GM19239 (cell line): ENCODE results near the gene SF3B4.
A peak's percentile ranks its signal among the peaks of the same experiment; 100 is the strongest.

ENCODE experiments used
- DNase-seq: peaks from one replicate; pipeline ENCODE4 v3.0.0; 2011; ENCODE audit warnings: low spot score; ENCODE audit not compliant: insufficient read length
- FAIRE-seq: peaks from 2 replicates; lab custom pipeline; 2011; peaks lifted over from hg19 to GRCh38; lab: Jason Lieb, UNC

SF3B4 gene

DNA sequence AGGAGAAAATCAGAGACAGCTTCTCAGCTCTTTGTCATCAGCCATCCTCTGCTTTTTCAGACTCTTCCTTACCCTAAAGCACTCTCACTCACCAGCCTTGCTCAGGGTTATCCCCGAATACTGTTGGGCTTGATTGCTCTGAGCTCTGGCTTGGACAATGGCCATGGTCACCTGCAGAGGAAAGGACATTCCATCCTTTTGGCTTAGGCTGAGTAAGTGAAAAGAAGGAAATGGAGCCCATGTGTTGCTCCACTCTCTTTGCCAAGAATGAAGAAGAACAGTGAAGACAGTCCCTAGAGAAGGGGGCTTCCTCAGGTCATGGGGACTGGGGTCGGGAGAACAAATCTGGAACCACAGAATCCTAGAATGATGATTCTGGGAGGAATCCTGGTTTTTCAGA lies 6.8 kb upstream of the SF3B4 start:
- no peak for FAIRE-seq
- DNase-seq: no peak

DNA sequence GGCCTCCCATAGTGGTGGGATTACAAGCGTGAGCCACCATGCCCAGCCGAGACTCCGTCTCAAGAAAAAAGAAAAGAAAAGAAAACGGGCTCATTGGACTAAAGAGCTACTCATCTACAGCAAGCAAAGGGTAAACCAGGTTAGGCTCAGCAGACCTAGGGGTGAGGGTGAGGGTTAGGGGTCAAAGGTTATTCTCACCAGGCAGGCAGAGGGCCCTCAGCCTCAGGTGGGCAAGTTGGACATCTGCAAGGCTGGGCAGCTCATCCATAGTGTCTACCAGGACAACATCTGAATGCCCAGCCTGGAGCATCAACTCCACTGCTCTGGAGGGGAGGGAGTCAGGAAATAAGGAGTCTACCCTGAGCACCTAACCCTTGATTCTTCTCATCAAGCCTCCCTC lies 5.6 kb upstream of the SF3B4 start:
- no peak for DNase-seq
- FAIRE-seq: no peak

DNA sequence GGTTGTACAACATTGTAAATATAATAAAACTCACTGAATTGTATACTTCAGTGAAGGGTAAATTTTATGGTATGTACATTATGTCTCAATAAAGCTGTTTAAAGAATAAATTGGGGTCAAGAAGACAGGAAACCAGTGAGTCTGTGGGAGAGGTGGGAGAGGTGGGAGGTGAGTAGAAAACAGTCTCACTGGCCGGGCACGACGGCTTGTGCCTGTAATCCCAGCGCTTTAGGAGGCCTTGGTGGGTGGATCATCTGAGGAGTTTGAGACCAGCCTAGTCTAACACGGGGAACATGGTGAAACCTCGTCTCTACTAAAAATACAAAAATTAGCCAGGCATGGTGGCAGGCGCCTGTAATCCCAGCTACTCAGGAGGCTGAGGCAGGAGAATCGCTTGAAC lies 4.9 kb upstream of the SF3B4 start:
- no peak for DNase-seq
- no peak for FAIRE-seq

GRCh38 chr1:149931212-149931790 lies 3.7 kb upstream of the SF3B4 start:
- DNase-seq (no peak), FAIRE-seq (no peak)

GRCh38 chr1:149929856-149930255 lies 2.3 kb upstream of the SF3B4 start:
- no peak for DNase-seq
- FAIRE-seq: no peak

- FAIRE-seq (no peak), DNase-seq (no peak)
These were observed 760 bp upstream of the SF3B4 start for GRCh38 chr1:149928401-149928724.

GRCh38 chr1:149927056-149927562 lies 494 bp downstream of the SF3B4 start:
- peak; percentile 14 for FAIRE-seq
- DNase-seq: no peak

GRCh38 chr1:149926296-149926695 lies 1.3 kb downstream of the SF3B4 start:
- no peak for FAIRE-seq
- DNase-seq: no peak

GRCh38 chr1:149925751-149926150 lies 1.9 kb downstream of the SF3B4 start:
- DNase-seq (no peak), FAIRE-seq (no peak)

- FAIRE-seq (no peak), DNase-seq (no peak)
These were observed 2.3 kb downstream of the SF3B4 start for GRCh38 chr1:149925345-149925744.

DNA sequence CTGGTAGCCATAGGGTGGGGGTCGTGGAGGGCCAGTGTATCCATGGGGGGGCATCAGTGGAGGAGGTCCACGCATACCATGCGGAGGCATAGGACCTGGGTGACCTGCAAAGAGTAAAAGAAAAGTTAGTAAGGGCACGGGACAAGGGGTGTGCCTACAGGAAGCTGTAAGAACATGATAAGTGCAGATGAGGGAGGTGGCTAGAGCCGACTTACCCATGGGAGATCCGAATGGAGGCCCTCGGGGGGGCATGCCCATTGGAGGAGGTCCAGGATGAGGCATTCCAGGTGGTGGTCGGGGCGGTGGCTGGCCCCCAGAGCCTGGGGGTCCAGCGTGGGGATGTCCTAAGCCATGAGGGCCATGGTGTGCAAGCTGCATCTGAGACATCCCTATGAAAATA lies 4.0 kb downstream of the SF3B4 start:
- FAIRE-seq: no peak
- DNase-seq: no peak

GRCh38 chr1:149917571-149918144 lies 9.9 kb downstream of the SF3B4 start, which contains the start of gene SV2A:
Gene SV2A, minus strand, starts transcription at chr1:149917844. Its CDS starts 4,004 bp downstream, at chr1:149913840.
- DNase-seq (no peak), FAIRE-seq (peak; percentile 28)

DNA sequence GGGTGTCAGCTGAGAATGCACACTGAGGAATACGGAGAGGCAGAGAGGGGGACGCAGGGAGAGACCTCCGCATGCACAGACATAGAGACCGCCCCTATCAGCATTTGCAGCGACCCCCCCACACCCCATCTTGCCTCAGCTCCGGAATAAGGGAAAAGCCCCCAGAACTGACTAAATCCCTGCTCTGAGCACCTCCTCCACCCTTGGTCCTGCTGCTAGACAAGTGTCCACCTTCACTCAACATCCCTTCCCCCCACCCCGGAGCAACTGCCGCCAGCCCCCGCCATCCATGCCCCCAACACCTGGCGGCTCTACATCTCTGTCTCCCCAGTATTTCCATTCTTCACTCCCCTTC lies 10.7 kb downstream of the SF3B4 start:
- DNase-seq: no peak
- FAIRE-seq: no peak

- DNase-seq (no peak), FAIRE-seq (peak; percentile 60)
These were observed 11.3 kb downstream of the SF3B4 start for GRCh38 chr1:149916193-149916897.

GRCh38 chr1:149915429-149916192 lies 12.0 kb downstream of the SF3B4 start:
- no peak for DNase-seq
- FAIRE-seq: no peak

- no peak for FAIRE-seq
- no peak for DNase-seq
These were observed 13.1 kb downstream of the SF3B4 start for GRCh38 chr1:149914545-149914944.

GRCh38 chr1:149906570-149907075 lies 21.0 kb downstream of the SF3B4 start:
- FAIRE-seq (no peak), DNase-seq (no peak)

DNA sequence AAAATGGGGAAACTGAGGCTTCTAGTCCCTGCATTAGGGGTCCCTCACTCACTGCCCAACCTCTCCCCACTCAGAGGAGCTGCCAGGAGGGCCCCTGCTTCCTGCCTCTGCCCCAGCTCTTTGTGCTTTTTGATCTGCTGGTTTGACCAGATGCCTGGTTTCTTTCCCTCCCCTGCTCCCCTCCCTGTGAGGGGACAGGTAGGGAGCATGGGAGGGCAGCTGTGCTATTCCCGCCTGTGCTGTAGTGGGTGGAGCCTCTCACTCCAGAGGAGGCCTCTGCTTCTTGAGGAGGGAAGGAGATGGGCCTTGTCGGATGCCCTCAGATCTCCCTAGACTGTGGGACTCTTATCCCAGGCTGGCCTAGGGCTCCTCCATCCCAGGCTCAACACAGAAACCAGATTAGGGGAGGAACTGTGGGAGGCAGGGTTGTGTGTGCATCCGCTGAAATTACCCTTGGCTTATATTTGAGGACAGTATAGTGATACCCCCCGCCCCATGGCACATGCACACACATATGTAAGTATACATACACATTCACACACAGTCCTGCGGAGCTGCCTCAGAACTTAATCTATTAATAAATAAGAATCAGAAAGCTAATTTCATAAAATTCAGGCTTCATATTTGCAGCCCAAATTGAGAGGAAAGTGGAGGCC lies 23.6 kb downstream of the SF3B4 start:
- no peak for DNase-seq
- FAIRE-seq: no peak

DNA sequence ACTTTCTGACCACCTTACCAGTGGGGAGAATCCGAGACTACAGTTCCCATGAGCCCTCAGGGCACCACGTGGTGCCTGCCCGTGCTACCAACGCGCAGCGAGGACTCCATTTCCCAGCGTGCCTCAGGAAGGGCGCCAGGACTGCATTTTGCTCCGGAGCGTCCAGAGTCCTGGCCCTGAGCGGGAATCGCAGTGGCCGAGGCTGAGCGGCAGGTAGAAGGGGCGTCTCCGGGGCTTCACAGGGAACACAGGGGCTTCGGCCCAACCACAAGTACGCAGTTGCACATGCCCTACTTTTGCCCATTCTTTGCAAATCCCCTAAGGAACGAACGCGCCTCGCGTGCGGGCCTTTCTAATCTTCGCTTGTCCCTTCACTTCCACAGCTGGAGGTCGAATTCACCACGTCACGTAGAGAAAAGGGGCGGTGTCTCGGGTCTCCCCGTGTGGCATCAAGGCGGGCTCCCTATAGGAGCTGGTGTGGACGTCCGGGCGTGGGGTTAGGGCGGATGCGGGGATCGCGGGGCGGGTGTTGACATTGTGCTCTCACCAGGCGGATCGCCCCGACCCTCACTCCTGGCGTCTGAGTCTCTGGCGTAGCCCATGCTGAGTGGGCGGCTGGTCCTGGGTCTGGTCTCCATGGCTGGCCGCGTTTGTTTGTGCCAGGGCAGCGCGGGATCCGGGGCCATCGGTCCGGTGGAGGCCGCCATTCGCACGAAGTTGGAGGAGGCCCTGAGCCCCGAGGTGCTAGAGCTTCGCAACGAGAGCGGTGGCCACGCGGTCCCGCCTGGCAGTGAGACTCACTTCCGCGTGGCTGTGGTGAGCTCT lies 27.9 kb downstream of the SF3B4 start, which contains the start of gene BOLA1:
TSS of gene BOLA1 (plus strand) at position 109 of the 825 bp plus-strand sequence. CDS start at position 601, 492 bp downstream.
- peak; percentile 90 for DNase-seq

More for the DNA sequence above, 27.9 kb downstream of the SF3B4 start, which contains the start of gene BOLA1:
- peak; percentile 99 for FAIRE-seq
